ENCODE data around the gene THBS3. TPM values are rescaled to one million over a fixed set of nuclear protein-coding genes. Genes with fewer than 3 reads are reported as not detected.

THBS3 gene
- total and polyA plus RNA-seq, 2 of the 4 experiments (the other 2 are of a cell fraction), result 15.1 to 30.4 TPM

- ChIA-PET POLR2A (ENCODE audit: unreplicated experiment) (no interaction called here), CTCF (interaction anchor here (1.1 to 1.6 kb wide), 6 partner anchors 22 to 87 kb away, joined by 4 to 19 read pairs (median 6); partner anchors contain the start of gene THBS3)
- DNase-seq (no peak), ATAC-seq (ENCODE audit: low read depth) (peak; percentile 33)
- H3K14ac ChIP-seq (replicated peaks; ENCODE audit: low read depth, low read length), result peak overlapping the region; percentile 82
- H4K20me1 ChIP-seq (ENCODE audit: insufficient read depth, low read length), result no peaks in the 10 kb centered on the region
- peak overlapping the region; percentile 81 for H3K4me3 ChIP-seq (ENCODE audit: insufficient read depth, low read depth, low read length)
- peak overlapping the region; percentile 34 to 93; a peak in 3 of 4 replicates for H4K8ac ChIP-seq (ENCODE audit: low read depth in 2 of 2, low read length in 2 of 2)
- dilution Hi-C loops (cut with HindIII; ENCODE audit: low sequenced_read_pairs, unreplicated experiment) (no loop called here), intact Hi-C loops (cut with micrococcal nuclease) (loop anchor here (10.0 kb wide), 2 partner anchors 197 to 423 kb away; partner anchors contain the start of genes CKS1B and SHC1), in situ Hi-C loops (cut with MboI; ENCODE audit: low sequenced_read_pairs) (no loop called here)
- peak overlapping the region; percentile 93 for H3K27ac ChIP-seq (ENCODE audit: insufficient read depth, low read length)
- peak overlapping the region; percentile 76 for H3K56ac ChIP-seq (ENCODE audit: extremely low read depth, insufficient read depth, low read length)
- H2AFZ ChIP-seq (replicated peaks; ENCODE audit: low read length, poor library complexity), result peak overlapping the region; percentile 96
- peaks cover 0 to 43% of the 10 kb centered on the region in 2 experiments for H3K79me1 ChIP-seq (ENCODE audit: low read depth in 1 of 2, low read length in 2 of 2)
- TF ChIP-seq BHLHE40 (IDR thresholded peaks at IDR 0.05; ENCODE audit: low read depth, low read length), result no peak
- no peak for TF ChIP-seq CEBPB (IDR thresholded peaks at IDR 0.05; ENCODE audit: low read depth, low read length)
- no peak for TF ChIP-seq SMC3 (IDR thresholded peaks at IDR 0.05; ENCODE audit: low read depth, low read length)
- TF ChIP-seq ELK1 (IDR thresholded peaks at IDR 0.05; ENCODE audit: borderline replicate concordance, low read depth, low read length), result no peak
- TF ChIP-seq POLR2A (IDR thresholded peaks at IDR 0.05; ENCODE audit: low read depth, low read length), result no peak
- no peaks in the 10 kb centered on the region for H3K9me3 ChIP-seq (ENCODE audit: control insufficient read depth, insufficient read depth, low read length)
- H3K4me2 ChIP-seq (ENCODE audit: low read depth, low read length), result peak overlapping the region; percentile 92
- H2BK5ac ChIP-seq (ENCODE audit: low read depth, low read length, poor library complexity, severe bottlenecking), result peak overlapping the region; percentile 86
- H2AK9ac ChIP-seq (replicated peaks; ENCODE audit: low read depth, low read length, poor library complexity), result peak overlapping the region; percentile 93
- 0% methylated on average over 2 of the region's 8 CpGs; no CpG with 5 or more reads in 1 of the 2 experiments for WGBS, 2 experiments (ENCODE audit: extremely low coverage in 2 of 2, insufficient read length in 1 of 2)
- 0 out of 2 replicates have a peak overlapping the region, but pooled peaks have one; percentile 37 for H2BK120ac ChIP-seq (ENCODE audit: low read depth, low read length)
- H3K4ac ChIP-seq (ENCODE audit: low read depth, low read length), result peak overlapping the region; percentile 92
- H3K23ac ChIP-seq (ENCODE audit: low read depth, low read length), result peak overlapping the region; percentile 40; the same call in 1 of the 2 replicates
- H4K91ac ChIP-seq (ENCODE audit: insufficient read depth, low read depth, low read length), result peak overlapping the region; percentile 69; the same call in 1 of the 2 replicates
- peak overlapping the region; percentile 84 for H4K5ac ChIP-seq (ENCODE audit: low read depth, low read length)
- BruUV-seq (replicated peaks), result no TSS peak
- H3K27me3 ChIP-seq (ENCODE audit: control insufficient read depth, insufficient read depth, low read length), result no peaks in the 10 kb centered on the region
- H3K4me1 ChIP-seq (ENCODE audit: control insufficient read depth, insufficient read depth, low read length), result peaks cover 4% of the 10 kb centered on the region
- H3K9ac ChIP-seq (ENCODE audit: low read depth, low read length), result peak overlapping the region; percentile 94
- peaks cover 19% of the 10 kb centered on the region for H3K36me3 ChIP-seq (ENCODE audit: control insufficient read depth, insufficient read depth, low read length)
- no peak overlapping the region; the same call in 2 of the 3 replicates for H2BK15ac ChIP-seq (ENCODE audit: low read depth, low read length)
- peak overlapping the region; percentile 73 for H2AK5ac ChIP-seq (ENCODE audit: low read depth, low read length)
- peaks cover 2% of the 10 kb centered on the region for H3K9me1 ChIP-seq (ENCODE audit: insufficient read depth, low read length)
- H3K18ac ChIP-seq (ENCODE audit: low read depth, low read length), result peak overlapping the region; percentile 25; the same call in 1 of the 2 replicates
- no peak overlapping the region for H2BK20ac ChIP-seq (ENCODE audit: low read depth, low read length)
These were observed 35.6 kb downstream of the THBS3 start for GRCh38 chr1:155171836-155172731.
